Measurements from ENCODE around the gene TBC1D22B. TPM values are rescaled to one million over a fixed set of nuclear protein-coding genes. Genes with fewer than 3 reads are reported as not detected.
A peak's percentile ranks its signal among the peaks of the same experiment; 100 is the strongest.

Gene TBC1D22B
- total and polyA plus RNA-seq, 2 donors = 7.7 to 8.8 TPM

GRCh38 chr6:37237789-37238188, 19.8 kb upstream of the TBC1D22B start:
- no peak for DNase-seq (ENCODE audit: low read depth in 6 of 9, low spot score in 9 of 9)
- Histone ChIP-seq H3K9me3 (ENCODE audit: control insufficient read depth in 2 of 2, insufficient read depth in 1 of 2, low read length in 1 of 2) (no peaks in the 10 kb centered on the region), H3K27me3 (ENCODE audit: control insufficient read depth in 2 of 2, insufficient read depth in 1 of 2, low read length in 1 of 2) (no peaks in the 10 kb centered on the region), H3K4me1 (ENCODE audit: control insufficient read depth in 2 of 2, insufficient read depth in 2 of 2, low read length in 2 of 2) (peaks cover 0 to 10% of the 10 kb centered on the region in 2 donors), H3K36me3 (ENCODE audit: control insufficient read depth in 2 of 2, insufficient read depth in 2 of 2, low read length in 1 of 2) (no peaks in the 10 kb centered on the region), H3K4me3 (ENCODE audit: low read length in 2 of 2) (no peak overlapping the region), H3K27ac (ENCODE audit: low read depth in 1 of 2, low read length in 1 of 2) (no peak overlapping the region)

DNA sequence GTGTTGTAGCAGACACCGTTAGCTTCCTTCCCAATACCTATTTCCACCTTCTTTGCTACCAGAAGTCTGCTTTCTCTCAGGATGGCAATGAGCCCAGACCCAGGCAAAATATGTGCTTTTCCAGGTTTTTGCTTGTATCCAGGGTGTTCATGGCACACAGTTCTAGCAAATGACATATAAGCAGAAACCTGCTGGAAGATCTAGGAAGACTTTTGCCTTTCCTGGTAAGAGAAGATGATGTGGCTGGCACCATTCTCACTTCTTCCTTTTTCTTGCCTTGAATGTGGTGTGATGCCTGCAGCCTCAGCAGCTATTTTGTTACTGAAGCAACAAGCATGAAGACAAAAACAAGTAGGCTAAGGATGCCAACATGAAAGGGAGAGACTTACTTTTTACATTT, 19.2 kb upstream of the TBC1D22B start:
- peaks cover 0 to 15% of the 10 kb centered on the region in 2 donors for H3K4me1 ChIP-seq (ENCODE audit: control insufficient read depth in 2 of 2, insufficient read depth in 2 of 2, low read length in 2 of 2)
- no peaks in the 10 kb centered on the region for H3K36me3 ChIP-seq (ENCODE audit: control insufficient read depth in 2 of 2, insufficient read depth in 2 of 2, low read length in 1 of 2)
- 95% methylated on average over 1 of the region's 1 CpG for WGBS
- H3K27ac ChIP-seq (ENCODE audit: low read depth in 1 of 2, low read length in 1 of 2) = no peak overlapping the region
- no peak overlapping the region for H3K4me3 ChIP-seq (ENCODE audit: low read length in 2 of 2)
- no peaks in the 10 kb centered on the region for H3K27me3 ChIP-seq (ENCODE audit: control insufficient read depth in 2 of 2, insufficient read depth in 1 of 2, low read length in 1 of 2)
- H3K9me3 ChIP-seq (ENCODE audit: control insufficient read depth in 2 of 2, insufficient read depth in 1 of 2, low read length in 1 of 2) = no peaks in the 10 kb centered on the region
- DNase-seq (ENCODE audit: low read depth in 6 of 9, low spot score in 9 of 9) = no peak

GRCh38 chr6:37239526-37239925, 18.0 kb upstream of the TBC1D22B start:
- Histone ChIP-seq H3K4me3 (ENCODE audit: low read length in 2 of 2) (no peak overlapping the region), H3K4me1 (ENCODE audit: control insufficient read depth in 2 of 2, insufficient read depth in 2 of 2, low read length in 2 of 2) (peaks cover 0 to 17% of the 10 kb centered on the region in 2 donors), H3K27me3 (ENCODE audit: control insufficient read depth in 2 of 2, insufficient read depth in 1 of 2, low read length in 1 of 2) (no peaks in the 10 kb centered on the region), H3K27ac (ENCODE audit: low read depth in 1 of 2, low read length in 1 of 2) (peak overlapping the region in 1 of 2 donors; percentile 53), H3K36me3 (ENCODE audit: control insufficient read depth in 2 of 2, insufficient read depth in 2 of 2, low read length in 1 of 2) (no peaks in the 10 kb centered on the region), H3K9me3 (ENCODE audit: control insufficient read depth in 2 of 2, insufficient read depth in 1 of 2, low read length in 1 of 2) (no peaks in the 10 kb centered on the region)
- no peak for DNase-seq (ENCODE audit: low read depth in 6 of 9, low spot score in 9 of 9)
- 97% methylated on average over 3 of the region's 3 CpGs for WGBS

GRCh38 chr6:37239950-37240713, 17.4 kb upstream of the TBC1D22B start:
- no peak overlapping the region for H3K4me3 ChIP-seq (ENCODE audit: low read length in 2 of 2)
- peak in 2 of 9 donors; percentile 30 to 60 for DNase-seq (ENCODE audit: low read depth in 6 of 9, low spot score in 9 of 9)
- no peaks in the 10 kb centered on the region for H3K27me3 ChIP-seq (ENCODE audit: control insufficient read depth in 2 of 2, insufficient read depth in 1 of 2, low read length in 1 of 2)
- H3K4me1 ChIP-seq (ENCODE audit: control insufficient read depth in 2 of 2, insufficient read depth in 2 of 2, low read length in 2 of 2) = peaks cover 0 to 19% of the 10 kb centered on the region in 2 donors
- H3K27ac ChIP-seq (ENCODE audit: low read depth in 1 of 2, low read length in 1 of 2) = peak overlapping the region; percentile 15 to 53
- H3K9me3 ChIP-seq (ENCODE audit: control insufficient read depth in 2 of 2, insufficient read depth in 1 of 2, low read length in 1 of 2) = no peaks in the 10 kb centered on the region
- no peaks in the 10 kb centered on the region for H3K36me3 ChIP-seq (ENCODE audit: control insufficient read depth in 2 of 2, insufficient read depth in 2 of 2, low read length in 1 of 2)
- 68% methylated on average over 4 of the region's 4 CpGs for WGBS

- Histone ChIP-seq H3K9me3 (ENCODE audit: control insufficient read depth in 2 of 2, insufficient read depth in 1 of 2, low read length in 1 of 2) (no peaks in the 10 kb centered on the region), H3K4me1 (ENCODE audit: control insufficient read depth in 2 of 2, insufficient read depth in 2 of 2, low read length in 2 of 2) (peaks cover 0 to 21% of the 10 kb centered on the region in 2 donors), H3K4me3 (ENCODE audit: low read length in 2 of 2) (no peak overlapping the region), H3K27me3 (ENCODE audit: control insufficient read depth in 2 of 2, insufficient read depth in 1 of 2, low read length in 1 of 2) (no peaks in the 10 kb centered on the region), H3K36me3 (ENCODE audit: control insufficient read depth in 2 of 2, insufficient read depth in 2 of 2, low read length in 1 of 2) (no peaks in the 10 kb centered on the region), H3K27ac (ENCODE audit: low read depth in 1 of 2, low read length in 1 of 2) (no peak overlapping the region)
- DNase-seq (ENCODE audit: low read depth in 6 of 9, low spot score in 9 of 9) = no peak
- WGBS = 96% methylated on average over 6 of the region's 6 CpGs
These were observed 16.4 kb upstream of the TBC1D22B start for GRCh38 chr6:37241131-37241530.

GRCh38 chr6:37241775-37242428, 15.7 kb upstream of the TBC1D22B start:
- no peak for DNase-seq (ENCODE audit: low read depth in 6 of 9, low spot score in 9 of 9)
- H3K27ac ChIP-seq (ENCODE audit: low read depth in 1 of 2, low read length in 1 of 2) = peak overlapping the region in 1 of 2 donors; percentile 22
- H3K27me3 ChIP-seq (ENCODE audit: control insufficient read depth in 2 of 2, insufficient read depth in 1 of 2, low read length in 1 of 2) = no peaks in the 10 kb centered on the region
- H3K4me3 ChIP-seq (ENCODE audit: low read length in 2 of 2) = no peak overlapping the region
- peaks cover 0 to 21% of the 10 kb centered on the region in 2 donors for H3K4me1 ChIP-seq (ENCODE audit: control insufficient read depth in 2 of 2, insufficient read depth in 2 of 2, low read length in 2 of 2)
- WGBS = 91% methylated on average over 5 of the region's 5 CpGs
- H3K36me3 ChIP-seq (ENCODE audit: control insufficient read depth in 2 of 2, insufficient read depth in 2 of 2, low read length in 1 of 2) = no peaks in the 10 kb centered on the region
- H3K9me3 ChIP-seq (ENCODE audit: control insufficient read depth in 2 of 2, insufficient read depth in 1 of 2, low read length in 1 of 2) = no peaks in the 10 kb centered on the region

GRCh38 chr6:37242429-37243052, 15.0 kb upstream of the TBC1D22B start:
- H3K27me3 ChIP-seq (ENCODE audit: control insufficient read depth in 2 of 2, insufficient read depth in 1 of 2, low read length in 1 of 2) = no peaks in the 10 kb centered on the region
- DNase-seq (ENCODE audit: low read depth in 6 of 9, low spot score in 9 of 9) = no peak
- H3K4me1 ChIP-seq (ENCODE audit: control insufficient read depth in 2 of 2, insufficient read depth in 2 of 2, low read length in 2 of 2) = peaks cover 0 to 21% of the 10 kb centered on the region in 2 donors
- no peaks in the 10 kb centered on the region for H3K36me3 ChIP-seq (ENCODE audit: control insufficient read depth in 2 of 2, insufficient read depth in 2 of 2, low read length in 1 of 2)
- H3K27ac ChIP-seq (ENCODE audit: low read depth in 1 of 2, low read length in 1 of 2) = no peak overlapping the region
- H3K4me3 ChIP-seq (ENCODE audit: low read length in 2 of 2) = no peak overlapping the region
- WGBS = 97% methylated on average over 1 of the region's 1 CpG
- no peaks in the 10 kb centered on the region for H3K9me3 ChIP-seq (ENCODE audit: control insufficient read depth in 2 of 2, insufficient read depth in 1 of 2, low read length in 1 of 2)

DNA sequence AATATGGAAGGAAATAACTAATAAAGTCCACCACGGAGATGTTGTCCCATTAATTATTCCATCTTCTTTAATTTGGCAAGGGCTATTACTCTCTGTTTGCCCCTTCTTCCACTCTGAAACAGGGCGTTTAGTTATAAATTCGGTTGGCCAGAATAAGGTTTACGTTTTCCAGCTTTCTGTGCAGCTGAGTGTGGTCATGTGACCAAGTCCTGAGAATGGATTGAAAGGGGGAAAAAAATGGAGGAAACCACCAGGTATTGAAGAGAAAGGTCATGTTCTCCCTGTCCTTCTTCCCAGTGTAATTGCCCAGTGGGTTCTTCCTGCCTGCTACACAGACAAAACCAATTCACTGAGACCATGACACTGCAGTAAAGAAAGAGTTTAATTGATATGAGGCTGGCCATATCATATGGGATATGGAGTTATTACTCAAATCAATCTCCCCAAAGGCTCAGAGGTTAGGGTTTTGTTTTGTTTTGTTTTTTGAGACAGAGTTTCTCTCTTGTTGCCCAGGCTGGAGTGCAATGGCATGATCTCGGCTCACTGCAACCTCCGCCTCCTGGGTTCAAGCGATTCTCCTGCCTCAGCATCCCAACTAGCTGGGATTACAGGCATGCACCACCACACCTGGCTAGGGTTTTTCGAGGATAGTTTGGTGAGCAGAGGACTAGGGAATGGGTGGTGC, 14.3 kb upstream of the TBC1D22B start:
- DNase-seq (ENCODE audit: low read depth in 6 of 9, low spot score in 9 of 9) = no peak
- H3K27me3 ChIP-seq (ENCODE audit: control insufficient read depth in 2 of 2, insufficient read depth in 1 of 2, low read length in 1 of 2) = no peaks in the 10 kb centered on the region
- no peak overlapping the region for H3K4me3 ChIP-seq (ENCODE audit: low read length in 2 of 2)
- no peaks in the 10 kb centered on the region for H3K9me3 ChIP-seq (ENCODE audit: control insufficient read depth in 2 of 2, insufficient read depth in 1 of 2, low read length in 1 of 2)
- H3K27ac ChIP-seq (ENCODE audit: low read depth in 1 of 2, low read length in 1 of 2) = no peak overlapping the region
- 97% methylated on average over 8 of the region's 8 CpGs for WGBS
- H3K36me3 ChIP-seq (ENCODE audit: control insufficient read depth in 2 of 2, insufficient read depth in 2 of 2, low read length in 1 of 2) = no peaks in the 10 kb centered on the region
- peaks cover 0 to 21% of the 10 kb centered on the region in 2 donors for H3K4me1 ChIP-seq (ENCODE audit: control insufficient read depth in 2 of 2, insufficient read depth in 2 of 2, low read length in 2 of 2)
